Activated CD4-positive, alpha-beta T cell treated with anti-CD3 and anti-CD28 coated beads for 36 hours (primary cell): Measurements from ENCODE around the gene IPCEF1. TPM values are rescaled to one million over a fixed set of nuclear protein-coding genes. Genes with fewer than 3 reads are reported as not detected.

Experiments
- ATAC-seq: fragments of 200-7000 bp; cut with Tn5 transposase; one replicate; pipeline ENCODE4 v1.10.0; 2021; ENCODE audit warnings: mild to moderate bottlenecking, moderate library complexity
- CTCF ChIA-PET: fragments of 350-600 bp; sonication (Branson Sonifier 250); formaldehyde crosslinking; loops from one replicate; lab custom pipeline; 2021; ENCODE audit warnings: antibody characterized with exemption; lab: Charles Lee
- POLR2A ChIA-PET: fragments of 350-600 bp; sonication (Branson Sonifier 250); formaldehyde crosslinking; loops from one replicate; lab custom pipeline; 2021; ENCODE audit warnings: antibody characterized with exemption, inconsistent platforms; lab: Charles Lee
- DNase-seq: peaks from one replicate; pipeline ENCODE4 v3.0.0-alpha.2; 2020
- H3K27ac Mint-ChIP-seq: one replicate; pipeline ENCODE4 v1.8.0; 2021; ENCODE audit warnings: mixed read lengths
- H3K27me3 Mint-ChIP-seq: one replicate; pipeline ENCODE4 v1.8.0; 2021; ENCODE audit warnings: mixed read lengths
- H3K36me3 Mint-ChIP-seq: one replicate; pipeline ENCODE4 v1.8.0; 2021; ENCODE audit warnings: low read depth, mixed read lengths
- H3K4me1 Mint-ChIP-seq: one replicate; pipeline ENCODE4 v1.8.0; 2021; ENCODE audit warnings: mixed read lengths
- H3K4me3 Mint-ChIP-seq: one replicate; pipeline ENCODE4 v1.8.0; 2021; ENCODE audit warnings: mild to moderate bottlenecking, moderate library complexity, mixed read lengths
- H3K9me3 Mint-ChIP-seq: one replicate; pipeline ENCODE4 v1.8.0; 2021; ENCODE audit warnings: low read depth, mixed read lengths
- intact Hi-C, 2 experiments: fragments of 100-400 bp; cut with DNase I in 1 of 2; cut with micrococcal nuclease in 1 of 2; formaldehyde crosslinking; loops; one replicate each; pipeline versions ENCODE4 v1.14.2 to v1.15.1; 2022 to 2024; cut with DNase I, micrococcal nuclease
- total RNA-seq, 2 experiments: library from RNA; stranded (reverse); gene quantifications; one replicate each; pipeline ENCODE4 v1.2.3, GENCODE V29; 2021

Gene IPCEF1
- total RNA-seq, 2 experiments from 2014 or later: 10.9 to 11.6 TPM

DNA sequence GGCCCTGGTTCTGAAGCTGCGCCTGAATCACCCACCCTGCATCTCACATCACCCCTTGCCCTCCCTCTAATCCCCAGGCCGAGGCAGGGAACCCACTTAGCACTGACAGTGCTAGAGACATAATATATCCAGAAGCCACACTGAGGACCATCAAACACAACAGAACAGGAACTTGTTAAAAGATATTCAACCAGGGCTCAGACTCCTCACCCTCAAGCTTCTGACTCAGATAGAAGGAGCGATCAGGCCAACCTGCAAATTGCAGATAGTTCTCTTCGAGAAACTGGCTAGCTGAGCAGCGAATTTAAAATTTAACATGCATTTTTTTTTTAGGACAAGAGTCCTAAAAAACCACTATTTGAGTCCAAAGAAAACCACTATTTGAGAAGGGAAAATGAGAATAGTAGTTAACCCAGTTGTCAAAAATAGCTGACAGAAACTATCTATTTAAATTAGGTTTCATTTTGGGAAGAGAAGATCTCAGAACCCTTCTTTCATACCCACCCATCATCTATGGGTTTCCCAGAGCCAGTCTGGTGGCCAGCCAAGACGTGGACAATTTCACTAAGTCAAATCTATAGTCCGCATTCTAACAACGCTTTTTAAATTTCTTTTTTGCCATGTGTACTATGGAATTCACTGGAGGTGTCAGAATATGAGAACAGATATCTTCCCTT, 222.0 kb downstream of the IPCEF1 start:
- Mint-ChIP-seq H3K27me3 (peaks cover 8% of the 10 kb centered on the region), H3K4me3 (no peak overlapping the region), H3K9me3 (no peaks in the 10 kb centered on the region), H3K4me1 (peaks cover 1% of the 10 kb centered on the region), H3K27ac (no peak overlapping the region), H3K36me3 (no peaks in the 10 kb centered on the region)
- DNase-seq: no peak
- ATAC-seq: no peak
- intact Hi-C loops: no loop called here
- CTCF ChIA-PET: interaction anchor here (0.6 kb wide), 1 partner anchor 436 kb away, joined by 3 read pairs; no protein-coding TSS in a partner anchor
- POLR2A ChIA-PET: no interaction called here

DNA sequence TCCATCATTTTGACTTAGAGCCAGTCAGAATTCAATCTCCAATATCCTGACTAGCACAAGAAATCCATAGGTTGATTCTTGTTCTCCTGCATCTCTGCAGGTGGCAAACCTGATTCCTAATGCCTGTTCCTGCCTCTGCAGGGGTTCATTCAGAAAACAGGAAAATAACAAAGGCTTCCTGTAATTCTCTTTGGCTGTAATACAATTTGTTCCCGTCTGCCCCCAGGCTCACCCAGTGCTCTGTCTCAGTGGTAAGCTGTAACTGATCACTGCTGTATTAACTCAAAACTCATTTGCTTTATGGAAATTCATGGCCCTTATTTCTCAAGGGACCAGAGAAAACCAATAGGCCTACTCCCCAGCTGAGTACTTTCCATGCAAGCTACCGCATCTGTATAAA, 228.9 kb downstream of the IPCEF1 start:
- ChIA-PET CTCF (no interaction called here), POLR2A (no interaction called here)
- Mint-ChIP-seq H3K9me3 (peaks cover 2% of the 10 kb centered on the region), H3K27ac (no peak overlapping the region), H3K36me3 (no peaks in the 10 kb centered on the region), H3K4me3 (no peak overlapping the region), H3K27me3 (no peaks in the 10 kb centered on the region), H3K4me1 (peaks cover 3% of the 10 kb centered on the region)
- DNase-seq (no peak), ATAC-seq (no peak)
- intact Hi-C loops: no loop called here

DNA sequence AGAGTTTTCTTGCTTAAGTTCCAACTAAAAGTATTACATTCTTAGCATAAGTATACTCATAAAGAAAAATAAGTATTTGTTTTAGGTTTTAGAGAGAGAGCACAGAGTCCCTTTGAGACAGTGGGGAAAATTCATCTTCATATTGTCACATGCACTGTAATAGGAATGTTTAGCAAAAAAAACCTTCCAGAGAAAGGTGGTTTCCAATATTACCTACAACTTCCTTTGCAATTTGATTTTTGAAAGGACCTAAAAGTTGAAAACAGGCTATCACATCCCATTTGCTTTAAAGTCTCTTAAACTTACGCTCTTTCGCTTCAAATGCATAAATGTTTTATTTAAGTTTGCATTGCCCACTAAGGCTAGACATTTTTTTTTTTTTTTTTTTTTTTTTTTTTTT, 231.2 kb downstream of the IPCEF1 start:
- no peak for ATAC-seq
- Mint-ChIP-seq H3K27me3 (no peaks in the 10 kb centered on the region), H3K4me1 (peaks cover 3% of the 10 kb centered on the region), H3K36me3 (no peaks in the 10 kb centered on the region), H3K9me3 (peaks cover 4% of the 10 kb centered on the region), H3K4me3 (no peak overlapping the region), H3K27ac (no peak overlapping the region)
- POLR2A ChIA-PET: no interaction called here
- intact Hi-C loops: no loop called here
- no peak for DNase-seq
- CTCF ChIA-PET: interaction anchor here (1.0 kb wide), 1 partner anchor 13 kb away, joined by 3 read pairs; no protein-coding TSS in a partner anchor

DNA sequence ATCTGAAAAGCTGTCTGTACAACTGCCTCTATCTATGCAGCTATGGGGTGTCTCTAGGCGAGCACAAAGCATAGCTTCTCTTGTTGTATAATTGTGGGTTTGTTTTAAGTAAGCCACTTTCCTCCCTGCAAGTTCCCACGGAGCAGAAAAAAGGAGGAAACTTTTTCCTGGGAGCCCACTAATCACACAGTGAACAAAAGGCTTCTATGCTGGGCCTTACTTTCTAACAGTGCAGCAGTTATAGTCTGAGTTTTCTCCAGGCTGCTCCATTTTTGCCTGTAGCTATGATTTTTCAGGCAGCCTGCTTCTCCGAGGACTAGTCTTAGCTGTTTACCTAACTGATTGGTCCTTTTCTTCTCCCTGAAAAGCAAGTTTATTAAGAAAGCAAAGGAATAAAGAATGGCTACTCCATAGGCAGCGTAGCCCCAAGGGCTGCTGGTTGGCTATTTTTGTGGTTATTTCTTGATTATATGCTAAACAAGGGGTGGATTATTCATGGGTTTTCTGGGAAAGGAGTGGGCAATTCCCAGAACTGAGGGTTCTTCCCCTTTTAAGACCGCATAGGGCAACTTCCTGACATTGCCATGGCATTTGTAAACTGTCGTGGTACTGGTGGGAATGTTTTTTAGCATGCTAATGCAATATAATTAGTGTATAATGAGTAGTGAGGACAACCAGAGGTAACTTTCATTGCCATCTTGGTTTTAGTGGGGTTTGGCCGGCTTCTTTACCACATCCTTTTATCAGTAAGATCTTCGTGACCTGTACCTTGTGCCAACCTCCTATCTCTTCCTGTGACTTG, 233.2 kb downstream of the IPCEF1 start:
- Mint-ChIP-seq H3K9me3 (peaks cover 4% of the 10 kb centered on the region), H3K27ac (no peak overlapping the region), H3K4me3 (no peak overlapping the region), H3K27me3 (no peaks in the 10 kb centered on the region), H3K36me3 (no peaks in the 10 kb centered on the region), H3K4me1 (peaks cover 3% of the 10 kb centered on the region)
- ChIA-PET CTCF (interaction anchor here (0.6 to 0.9 kb wide), 3 partner anchors 33 to 520 kb away, joined by 3 to 4 read pairs (median 4); no protein-coding TSS in a partner anchor), POLR2A (interaction anchor here (0.5 kb wide), 1 partner anchor 333 kb away, joined by 3 read pairs; no protein-coding TSS in a partner anchor)
- intact Hi-C loops: no loop called here
- ATAC-seq (no peak), DNase-seq (no peak)

DNA sequence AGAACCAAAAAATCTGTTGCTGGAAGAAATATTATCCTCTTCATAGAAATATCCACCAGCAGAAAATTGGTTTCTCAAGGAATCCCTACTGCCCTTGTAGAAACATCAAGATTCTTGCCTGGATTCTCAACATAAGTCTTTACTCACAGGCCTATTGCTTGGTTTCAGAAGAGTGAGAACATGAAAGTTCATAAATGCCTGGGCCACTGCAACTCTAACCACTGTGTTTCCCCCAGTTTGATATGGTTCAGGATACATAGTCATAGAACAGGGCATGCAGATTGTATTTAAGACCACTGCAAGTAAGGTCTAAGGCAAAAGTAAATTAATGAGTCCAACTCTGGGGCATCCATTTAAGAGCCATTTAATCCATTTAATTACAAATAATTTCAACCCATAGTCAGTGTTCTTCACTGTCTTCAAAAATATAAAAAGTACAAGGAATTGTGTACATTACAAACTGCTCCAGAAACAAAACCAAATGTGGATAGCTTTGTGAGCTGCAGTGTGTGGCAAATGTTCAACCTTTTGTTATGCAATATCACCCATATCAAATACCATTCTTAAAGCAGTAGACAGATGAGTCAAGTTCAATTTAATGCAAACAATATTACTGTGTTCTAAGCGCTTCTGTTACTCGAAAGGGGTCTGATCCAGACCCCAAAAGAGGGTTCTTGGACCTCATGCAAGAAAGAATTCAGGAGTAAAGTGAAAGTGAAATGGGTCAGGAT, 234.2 kb downstream of the IPCEF1 start:
- POLR2A ChIA-PET: no interaction called here
- H3K4me3 Mint-ChIP-seq: no peak overlapping the region
- peaks cover 4% of the 10 kb centered on the region for H3K9me3 Mint-ChIP-seq
- CTCF ChIA-PET: interaction anchor here (0.6 to 1.4 kb wide), 3 partner anchors 101 to 521 kb away, joined by 3 to 4 read pairs (median 4); no protein-coding TSS in a partner anchor
- DNase-seq (no peak), ATAC-seq (no peak)
- H3K27me3 Mint-ChIP-seq: peaks cover 2% of the 10 kb centered on the region
- no peaks in the 10 kb centered on the region for H3K36me3 Mint-ChIP-seq
- no peak overlapping the region for H3K27ac Mint-ChIP-seq
- H3K4me1 Mint-ChIP-seq: peaks cover 3% of the 10 kb centered on the region
- intact Hi-C loops: no loop called here

DNA sequence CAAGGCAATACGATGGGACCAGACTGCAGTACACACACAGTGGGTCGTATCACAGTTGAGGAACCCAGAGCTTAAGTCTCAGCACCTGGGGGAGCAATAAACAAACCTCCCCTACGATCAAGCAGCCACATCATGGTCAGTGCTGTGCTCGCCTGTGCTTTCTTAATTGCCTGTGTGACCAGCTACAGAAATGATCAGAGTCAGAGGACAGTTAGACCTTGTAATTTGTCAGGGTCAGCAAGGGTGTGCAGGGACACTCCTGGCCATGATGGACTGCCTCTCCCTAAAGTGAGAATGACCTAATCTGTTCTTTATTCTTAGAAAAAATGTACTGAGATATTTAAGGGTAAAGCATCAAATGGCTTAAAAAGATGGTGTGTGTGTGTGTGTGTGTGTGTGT, 239.1 kb downstream of the IPCEF1 start:
- ATAC-seq: no peak
- no peak for DNase-seq
- CTCF ChIA-PET: no interaction called here
- POLR2A ChIA-PET: no interaction called here
- intact Hi-C loops: no loop called here
- no peak overlapping the region for H3K4me3 Mint-ChIP-seq
- H3K36me3 Mint-ChIP-seq: no peaks in the 10 kb centered on the region
- H3K27me3 Mint-ChIP-seq: peaks cover 6% of the 10 kb centered on the region
- no peak overlapping the region for H3K27ac Mint-ChIP-seq
- no peaks in the 10 kb centered on the region for H3K4me1 Mint-ChIP-seq
- peaks cover under 1% of the 10 kb centered on the region for H3K9me3 Mint-ChIP-seq

DNA sequence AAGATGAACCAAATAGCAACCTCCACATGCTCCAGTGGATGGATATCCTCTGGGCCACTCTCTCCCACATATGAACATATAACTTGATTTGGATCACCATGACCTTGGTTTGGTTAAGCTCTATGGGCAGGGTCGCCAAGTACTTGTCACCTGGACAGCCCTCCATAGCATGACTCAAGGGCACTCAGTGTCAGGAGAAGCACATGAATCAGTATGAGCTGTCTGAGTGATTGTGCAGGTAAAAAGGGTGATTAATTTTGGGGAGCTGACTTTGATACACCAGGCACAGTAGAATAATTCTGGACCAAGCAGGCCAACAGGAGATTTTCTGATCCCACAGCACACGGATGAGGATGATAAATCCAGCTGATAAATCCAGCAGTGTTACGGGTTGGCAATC, 243.2 kb downstream of the IPCEF1 start:
- ATAC-seq (no peak), DNase-seq (no peak)
- ChIA-PET CTCF (no interaction called here), POLR2A (no interaction called here)
- Mint-ChIP-seq H3K27ac (no peak overlapping the region), H3K4me3 (no peak overlapping the region), H3K9me3 (no peaks in the 10 kb centered on the region), H3K4me1 (no peaks in the 10 kb centered on the region), H3K36me3 (no peaks in the 10 kb centered on the region), H3K27me3 (peaks cover 6% of the 10 kb centered on the region)
- intact Hi-C loops: no loop called here

DNA sequence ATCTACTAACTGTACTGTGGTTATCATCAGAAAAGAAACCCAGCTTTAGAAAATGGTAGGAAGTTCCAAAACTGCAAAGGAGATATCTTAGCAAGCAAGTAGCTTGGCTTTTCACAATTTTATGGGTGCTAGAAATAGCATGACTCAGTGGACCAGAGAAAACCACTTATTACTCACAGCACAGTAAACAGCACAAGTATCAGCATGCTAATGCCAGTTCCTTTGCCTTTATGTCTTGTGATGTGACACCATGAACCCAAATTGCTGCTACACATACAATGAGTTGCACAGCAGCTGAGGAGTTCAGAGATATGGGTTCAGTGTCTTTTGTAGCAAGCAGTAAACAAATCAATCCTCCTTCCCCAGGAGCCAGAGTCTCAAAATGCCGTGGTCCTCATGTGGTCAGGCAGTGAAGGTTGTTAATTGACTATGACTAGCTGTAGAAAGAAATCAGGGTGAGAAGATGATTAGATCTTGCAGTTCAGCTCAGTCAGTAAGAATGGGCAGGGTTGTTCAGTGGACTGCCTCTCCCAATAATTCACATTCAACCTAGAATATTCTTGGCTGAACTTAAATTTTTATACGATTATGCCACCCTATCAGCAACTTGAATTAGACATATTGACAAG, 244.3 kb downstream of the IPCEF1 start:
- H3K27ac Mint-ChIP-seq: no peak overlapping the region

DNA sequence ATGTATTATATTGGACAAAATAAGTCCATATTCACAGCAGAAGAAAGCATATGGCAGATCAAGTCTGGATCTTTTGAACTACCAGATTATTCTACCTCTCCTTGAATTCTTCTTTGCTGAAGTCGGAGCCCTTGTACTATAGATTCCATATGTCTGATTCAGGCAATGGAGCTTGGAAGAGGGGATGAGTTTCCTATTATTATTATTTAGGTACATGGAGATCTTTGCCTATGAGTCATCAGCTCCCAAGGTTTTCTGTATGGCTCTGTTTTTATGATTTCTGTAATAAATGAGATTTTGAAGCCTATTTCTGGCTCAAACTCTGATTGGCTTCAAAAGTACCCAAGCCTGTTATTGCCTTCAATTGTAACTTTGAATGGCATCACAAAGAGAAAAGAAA, 245.6 kb downstream of the IPCEF1 start:
- intact Hi-C loops: no loop called here
- ChIA-PET CTCF (interaction anchor here (2.0 kb wide), 1 partner anchor 9 kb away, joined by 6 read pairs; no protein-coding TSS in a partner anchor), POLR2A (no interaction called here)
- H3K27me3 Mint-ChIP-seq: peaks cover 5% of the 10 kb centered on the region
- peaks cover 2% of the 10 kb centered on the region for H3K9me3 Mint-ChIP-seq
- H3K4me1 Mint-ChIP-seq: no peaks in the 10 kb centered on the region
- H3K4me3 Mint-ChIP-seq: no peak overlapping the region
- ATAC-seq (no peak), DNase-seq (no peak)
- no peak overlapping the region for H3K27ac Mint-ChIP-seq
- no peaks in the 10 kb centered on the region for H3K36me3 Mint-ChIP-seq

More for the DNA sequence above, 244.3 kb downstream of the IPCEF1 start:
- POLR2A ChIA-PET: no interaction called here
- H3K36me3 Mint-ChIP-seq: no peaks in the 10 kb centered on the region
- no peaks in the 10 kb centered on the region for H3K4me1 Mint-ChIP-seq
- H3K9me3 Mint-ChIP-seq: no peaks in the 10 kb centered on the region
- no peak overlapping the region for H3K4me3 Mint-ChIP-seq
- ATAC-seq (peak; percentile 76), DNase-seq (no peak)
- CTCF ChIA-PET: no interaction called here
- H3K27me3 Mint-ChIP-seq: peaks cover 6% of the 10 kb centered on the region
- intact Hi-C loops: no loop called here

DNA sequence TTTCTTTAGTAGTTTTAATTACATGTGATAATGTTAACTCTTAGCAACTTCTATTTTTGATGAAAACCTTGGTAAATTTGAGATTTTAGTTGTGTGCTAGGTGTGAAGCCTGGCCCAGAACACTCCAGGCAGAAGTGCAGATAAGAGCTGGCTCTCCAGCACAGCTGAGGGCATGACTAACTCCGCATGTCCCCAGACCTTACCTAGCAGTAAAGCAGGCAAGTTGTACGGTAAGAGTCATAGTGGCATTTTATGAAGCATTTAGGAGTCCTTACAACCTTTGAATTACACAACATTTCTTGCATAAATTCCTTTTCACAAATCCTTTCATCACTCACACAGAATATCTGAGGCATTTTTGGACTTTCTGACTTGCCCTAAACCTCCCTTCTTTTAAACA, 250.4 kb downstream of the IPCEF1 start:
- DNase-seq (no peak), ATAC-seq (no peak)
- H3K9me3 Mint-ChIP-seq: peaks cover 5% of the 10 kb centered on the region
- intact Hi-C loops: no loop called here
- ChIA-PET POLR2A (no interaction called here), CTCF (no interaction called here)
- H3K4me3 Mint-ChIP-seq: no peak overlapping the region
- no peaks in the 10 kb centered on the region for H3K4me1 Mint-ChIP-seq
- no peaks in the 10 kb centered on the region for H3K36me3 Mint-ChIP-seq
- H3K27me3 Mint-ChIP-seq: peaks cover 14% of the 10 kb centered on the region
- no peak overlapping the region for H3K27ac Mint-ChIP-seq
